ENCODE data around the gene ZNRD2.
A peak's percentile ranks its signal among the peaks of the same experiment; 100 is the strongest.

ZNRD2 gene

GRCh38 chr11:65607614-65608426 is 37.5 kb downstream of the ZNRD2 start:
- H3K9ac ChIP-seq (ENCODE audit: insufficient read length, low read depth): peak overlapping the region; percentile 72
- peaks cover 85% of the 10 kb centered on the region for H3K36me3 ChIP-seq (ENCODE audit: insufficient read depth, insufficient read length, low read length)
- no peak for TF ChIP-seq SUZ12 (IDR thresholded peaks at IDR 0.05; ENCODE audit: extremely low read depth, insufficient read depth, insufficient read length)
- no peak for TF ChIP-seq ZNF274 (IDR thresholded peaks at IDR 0.05; ENCODE audit: low read depth, low read length)
- TF ChIP-seq YY1 (IDR thresholded peaks at IDR 0.05; ENCODE audit: insufficient read depth, insufficient read length): no peak
- peak overlapping the region; percentile 3 for H3K4me3 ChIP-seq (ENCODE audit: insufficient read length, low read depth)
- H3K4me1 ChIP-seq (ENCODE audit: insufficient read depth, insufficient read length): peaks cover 34% of the 10 kb centered on the region
- H3K9me3 ChIP-seq (ENCODE audit: insufficient read depth, low read length): no peaks in the 10 kb centered on the region
- DNase-seq (ENCODE audit: low read depth, low spot score): no peak
- H3K27me3 ChIP-seq (ENCODE audit: insufficient read depth, insufficient read length): no peaks in the 10 kb centered on the region

GRCh38 chr11:65609229-65609628 is 39.0 kb downstream of the ZNRD2 start:
- no peak for DNase-seq (ENCODE audit: low read depth, low spot score)
- TF ChIP-seq YY1 (IDR thresholded peaks at IDR 0.05; ENCODE audit: insufficient read depth, insufficient read length) (no peak), SUZ12 (IDR thresholded peaks at IDR 0.05; ENCODE audit: extremely low read depth, insufficient read depth, insufficient read length) (no peak), ZNF274 (IDR thresholded peaks at IDR 0.05; ENCODE audit: low read depth, low read length) (no peak)
- peaks cover 41% of the 10 kb centered on the region for H3K4me1 ChIP-seq (ENCODE audit: insufficient read depth, insufficient read length)
- no peaks in the 10 kb centered on the region for H3K9me3 ChIP-seq (ENCODE audit: insufficient read depth, low read length)
- H3K4me3 ChIP-seq (ENCODE audit: insufficient read length, low read depth): no peak overlapping the region
- peaks cover 77% of the 10 kb centered on the region for H3K36me3 ChIP-seq (ENCODE audit: insufficient read depth, insufficient read length, low read length)
- H3K27me3 ChIP-seq (ENCODE audit: insufficient read depth, insufficient read length): no peaks in the 10 kb centered on the region
- H3K9ac ChIP-seq (ENCODE audit: insufficient read length, low read depth): no peak overlapping the region

GRCh38 chr11:65609665-65610064 is 39.4 kb downstream of the ZNRD2 start:
- no peak overlapping the region for H3K4me3 ChIP-seq (ENCODE audit: insufficient read length, low read depth)

GRCh38 chr11:65610404-65610803 is 40.1 kb downstream of the ZNRD2 start:
- no peaks in the 10 kb centered on the region for H3K9me3 ChIP-seq (ENCODE audit: insufficient read depth, low read length)
- TF ChIP-seq ZNF274 (IDR thresholded peaks at IDR 0.05; ENCODE audit: low read depth, low read length) (no peak), SUZ12 (IDR thresholded peaks at IDR 0.05; ENCODE audit: extremely low read depth, insufficient read depth, insufficient read length) (no peak), YY1 (IDR thresholded peaks at IDR 0.05; ENCODE audit: insufficient read depth, insufficient read length) (no peak)
- H3K27me3 ChIP-seq (ENCODE audit: insufficient read depth, insufficient read length): no peaks in the 10 kb centered on the region
- peaks cover 41% of the 10 kb centered on the region for H3K4me1 ChIP-seq (ENCODE audit: insufficient read depth, insufficient read length)
- H3K9ac ChIP-seq (ENCODE audit: insufficient read length, low read depth): no peak overlapping the region
- no peak for DNase-seq (ENCODE audit: low read depth, low spot score)
- no peak overlapping the region for H3K4me3 ChIP-seq (ENCODE audit: insufficient read length, low read depth)
- H3K36me3 ChIP-seq (ENCODE audit: insufficient read depth, insufficient read length, low read length): peaks cover 65% of the 10 kb centered on the region

More at GRCh38 chr11:65609665-65610064, 39.4 kb downstream of the ZNRD2 start:
- peaks cover 73% of the 10 kb centered on the region for H3K36me3 ChIP-seq (ENCODE audit: insufficient read depth, insufficient read length, low read length)
- H3K9me3 ChIP-seq (ENCODE audit: insufficient read depth, low read length): no peaks in the 10 kb centered on the region
- H3K9ac ChIP-seq (ENCODE audit: insufficient read length, low read depth): no peak overlapping the region
- TF ChIP-seq YY1 (IDR thresholded peaks at IDR 0.05; ENCODE audit: insufficient read depth, insufficient read length): no peak
- no peak for TF ChIP-seq ZNF274 (IDR thresholded peaks at IDR 0.05; ENCODE audit: low read depth, low read length)
- TF ChIP-seq SUZ12 (IDR thresholded peaks at IDR 0.05; ENCODE audit: extremely low read depth, insufficient read depth, insufficient read length): no peak
- no peak for DNase-seq (ENCODE audit: low read depth, low spot score)
- H3K27me3 ChIP-seq (ENCODE audit: insufficient read depth, insufficient read length): no peaks in the 10 kb centered on the region
- peaks cover 41% of the 10 kb centered on the region for H3K4me1 ChIP-seq (ENCODE audit: insufficient read depth, insufficient read length)

- DNase-seq (ENCODE audit: low read depth, low spot score): no peak
- no peak overlapping the region for H3K4me3 ChIP-seq (ENCODE audit: insufficient read length, low read depth)
- no peaks in the 10 kb centered on the region for H3K9me3 ChIP-seq (ENCODE audit: insufficient read depth, low read length)
- peak overlapping the region; percentile 63 for H3K9ac ChIP-seq (ENCODE audit: insufficient read length, low read depth)
- peaks cover 58% of the 10 kb centered on the region for H3K36me3 ChIP-seq (ENCODE audit: insufficient read depth, insufficient read length, low read length)
- peaks cover 37% of the 10 kb centered on the region for H3K4me1 ChIP-seq (ENCODE audit: insufficient read depth, insufficient read length)
- no peaks in the 10 kb centered on the region for H3K27me3 ChIP-seq (ENCODE audit: insufficient read depth, insufficient read length)
- TF ChIP-seq YY1 (IDR thresholded peaks at IDR 0.05; ENCODE audit: insufficient read depth, insufficient read length) (no peak), ZNF274 (IDR thresholded peaks at IDR 0.05; ENCODE audit: low read depth, low read length) (no peak), SUZ12 (IDR thresholded peaks at IDR 0.05; ENCODE audit: extremely low read depth, insufficient read depth, insufficient read length) (no peak)
These were observed 40.9 kb downstream of the ZNRD2 start for GRCh38 chr11:65611028-65611757.

GRCh38 chr11:65611758-65612603 is 41.7 kb downstream of the ZNRD2 start:
- Histone ChIP-seq H3K4me3 (ENCODE audit: insufficient read length, low read depth) (no peak overlapping the region), H3K27me3 (ENCODE audit: insufficient read depth, insufficient read length) (no peaks in the 10 kb centered on the region), H3K36me3 (ENCODE audit: insufficient read depth, insufficient read length, low read length) (peaks cover 61% of the 10 kb centered on the region), H3K4me1 (ENCODE audit: insufficient read depth, insufficient read length) (peaks cover 36% of the 10 kb centered on the region), H3K9ac (ENCODE audit: insufficient read length, low read depth) (peak overlapping the region; percentile 63), H3K9me3 (ENCODE audit: insufficient read depth, low read length) (no peaks in the 10 kb centered on the region)
- TF ChIP-seq ZNF274 (IDR thresholded peaks at IDR 0.05; ENCODE audit: low read depth, low read length) (no peak), SUZ12 (IDR thresholded peaks at IDR 0.05; ENCODE audit: extremely low read depth, insufficient read depth, insufficient read length) (no peak), YY1 (IDR thresholded peaks at IDR 0.05; ENCODE audit: insufficient read depth, insufficient read length) (no peak)
- no peak for DNase-seq (ENCODE audit: low read depth, low spot score)
